Naive thymus-derived CD8-positive, alpha-beta T cell (primary cell): Measurements from ENCODE around the gene ALX4. TPM values are rescaled to one million over a fixed set of nuclear protein-coding genes. Genes with fewer than 3 reads are reported as not detected.

ENCODE experiments used
- ATAC-seq, 2 donors: fragments of 150-1000 bp; cut with Tn5 transposase in 1 of 2; sonication (Bioruptor Pico), chemical (Tn5 transposase) in 1 of 2; 1 replicate in 1 of 2; 2 replicates in 1 of 2; pipeline ENCODE4 v1.10.0; 2021; ENCODE audit warnings: mild to moderate bottlenecking in 2 of 2, moderate library complexity in 2 of 2
- POLR2A ChIA-PET: fragments of 350-600 bp; sonication (Branson Sonifier 250); formaldehyde crosslinking; loops from one replicate; lab custom pipeline; 2021; ENCODE audit warnings: antibody characterized with exemption; lab: Charles Lee
- DNase-seq, 10 donors: peaks; one replicate each; pipeline versions ENCODE4 v3.0.0 to v3.0.0-alpha.2; 2020 to 2022
- H3K27ac Mint-ChIP-seq, 10 donors: one replicate each; pipeline ENCODE4 v1.8.0; 2020 to 2022; ENCODE audit warnings: mild to moderate bottlenecking in 10 of 10, mixed read lengths in 10 of 10, moderate library complexity in 4 of 10, inconsistent platforms in 1 of 10
- H3K27me3 Mint-ChIP-seq, 5 donors: one replicate each; pipeline ENCODE4 v1.8.0; 2021 to 2022; ENCODE audit warnings: mixed read lengths in 5 of 5
- H3K36me3 Mint-ChIP-seq, 3 donors: one replicate each; pipeline ENCODE4 v1.8.0; 2020 to 2022; ENCODE audit warnings: mixed read lengths in 3 of 3, mild to moderate bottlenecking in 2 of 3, inconsistent platforms in 1 of 3
- H3K4me1 Mint-ChIP-seq, 4 donors: one replicate each; pipeline ENCODE4 v1.8.0; 2021 to 2022; ENCODE audit warnings: mixed read lengths in 4 of 4
- H3K4me3 Mint-ChIP-seq, 10 donors: one replicate each; pipeline ENCODE4 v1.8.0; 2020 to 2022; ENCODE audit warnings: mild to moderate bottlenecking in 10 of 10, mixed read lengths in 10 of 10, moderate library complexity in 6 of 10, inconsistent platforms in 1 of 10
- H3K9me3 Mint-ChIP-seq, 9 donors: one replicate each; pipeline ENCODE4 v1.8.0; 2020 to 2022; ENCODE audit warnings: mixed read lengths in 9 of 9, mild to moderate bottlenecking in 3 of 9, inconsistent platforms in 1 of 9, moderate library complexity in 1 of 9
- polyA plus RNA-seq, 3 donors: library from polyadenylated mRNA; unstranded; fragments of 300-500 nt; fragmentation: Illumina TruSeq; gene quantifications; one replicate each; pipeline ENCODE4 v1.2.3, GENCODE V29; 2021
- total RNA-seq, 8 experiments: library from RNA in 2 of 8; stranded (reverse) in 2 of 8; gene quantifications; one replicate each; pipeline ENCODE4 v1.2.3 and lab custom pipeline; 2021 to 2026

ALX4 gene
- total and polyA plus RNA-seq, 5 experiments from 2014 or later: not detected

DNA sequence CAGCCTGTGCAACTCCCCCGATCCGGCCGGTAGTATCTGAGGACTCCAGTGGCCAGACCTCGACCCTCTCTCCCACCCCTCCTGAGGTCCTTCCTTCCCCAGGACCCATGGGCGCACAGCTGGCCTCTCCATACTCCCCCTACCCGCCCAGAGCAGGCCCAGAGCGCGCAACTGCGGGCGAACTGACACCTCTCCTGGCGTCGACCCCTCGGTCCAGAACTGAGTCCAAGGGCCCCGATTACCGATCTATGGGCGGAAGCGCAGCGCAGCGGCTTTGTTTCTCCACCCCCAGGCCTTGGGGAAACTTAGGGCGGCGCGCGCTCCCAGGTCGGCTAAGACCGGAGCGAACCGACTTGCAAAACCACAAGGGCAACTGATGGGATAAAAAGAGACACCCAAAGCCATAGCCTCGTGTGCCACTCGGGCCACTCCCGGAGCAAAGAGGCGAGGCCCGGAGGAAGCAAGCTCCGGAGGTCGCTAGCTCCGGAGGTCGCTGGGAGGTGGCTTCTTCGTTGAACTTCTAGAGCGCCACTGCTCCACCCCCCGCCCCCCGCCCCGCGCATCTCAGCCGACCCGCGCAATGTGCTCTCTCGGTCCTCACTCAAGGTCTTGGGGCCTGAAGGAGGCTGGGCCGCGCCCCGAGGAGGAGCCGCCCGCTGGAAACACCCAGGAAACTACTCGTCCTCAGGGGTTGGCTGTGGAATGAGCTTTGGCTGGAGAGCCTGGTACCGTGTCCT is 9.8 kb upstream of the ALX4 start:
- H3K4me3 Mint-ChIP-seq: peak overlapping the region in 2 of 10 donors; percentile 10 to 41
- peaks cover 42 to 98% (median 74%) of the 10 kb centered on the region in 5 donors for H3K27me3 Mint-ChIP-seq
- no peak for DNase-seq
- H3K27ac Mint-ChIP-seq: peak overlapping the region in 1 of 10 donors; percentile 44
- POLR2A ChIA-PET: no interaction called here
- ATAC-seq: no peak
- H3K9me3 Mint-ChIP-seq: no peaks in the 10 kb centered on the region
- no peaks in the 10 kb centered on the region for H3K36me3 Mint-ChIP-seq
- peaks cover 7 to 35% (median 19%) of the 10 kb centered on the region in 4 donors for H3K4me1 Mint-ChIP-seq

- Mint-ChIP-seq H3K27ac (peak overlapping the region in 1 of 10 donors; percentile 44), H3K36me3 (peaks cover 0 to 4% (median 0%) of the 10 kb centered on the region in 3 donors), H3K9me3 (no peaks in the 10 kb centered on the region), H3K4me3 (peak overlapping the region in 1 of 10 donors; percentile 11), H3K4me1 (peaks cover 7 to 35% (median 19%) of the 10 kb centered on the region in 4 donors), H3K27me3 (peaks cover 44 to 98% (median 74%) of the 10 kb centered on the region in 5 donors)
- POLR2A ChIA-PET: no interaction called here
- ATAC-seq: no peak
- no peak for DNase-seq
These were observed 9.2 kb upstream of the ALX4 start for GRCh38 chr11:44319170-44319551.

DNA sequence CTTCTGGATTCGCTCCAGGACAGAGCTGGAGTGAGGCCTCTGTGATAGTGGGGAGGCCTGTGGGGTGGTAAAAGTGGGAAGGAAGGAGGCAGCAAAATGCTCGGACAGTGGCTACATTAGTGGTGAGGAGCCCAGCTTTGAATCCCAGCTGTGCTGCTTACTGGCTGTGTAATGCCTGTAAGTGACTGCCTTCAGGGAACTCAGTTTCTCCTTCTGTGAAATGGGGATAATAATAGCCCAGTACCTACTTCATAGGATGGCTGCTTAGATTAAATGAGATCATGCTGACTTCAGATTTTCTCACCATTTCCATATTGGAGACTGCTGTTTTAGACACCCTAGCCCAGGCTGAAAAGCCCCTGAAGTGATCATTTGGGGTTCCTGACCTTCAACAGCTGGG is 8.4 kb upstream of the ALX4 start:
- Mint-ChIP-seq H3K27me3 (peaks cover 45 to 98% (median 72%) of the 10 kb centered on the region in 5 donors), H3K27ac (peak overlapping the region in 1 of 10 donors; percentile 24), H3K4me1 (peaks cover 7 to 35% (median 21%) of the 10 kb centered on the region in 4 donors), H3K9me3 (no peaks in the 10 kb centered on the region), H3K36me3 (peaks cover 0 to 4% (median 0%) of the 10 kb centered on the region in 3 donors), H3K4me3 (peak overlapping the region in 4 of 10 donors; percentile 14 to 65 (median 28))
- no peak for ATAC-seq
- DNase-seq: no peak
- POLR2A ChIA-PET: no interaction called here

- Mint-ChIP-seq H3K4me3 (peak overlapping the region in 9 of 10 donors; percentile 44 to 82 (median 65)), H3K9me3 (no peaks in the 10 kb centered on the region), H3K27ac (no peak overlapping the region), H3K36me3 (peaks cover 0 to 4% (median 4%) of the 10 kb centered on the region in 3 donors), H3K4me1 (peaks cover 7 to 35% (median 21%) of the 10 kb centered on the region in 4 donors), H3K27me3 (peaks cover 49 to 99% (median 79%) of the 10 kb centered on the region in 5 donors)
- POLR2A ChIA-PET: no interaction called here
- DNase-seq (no peak), ATAC-seq (no peak)
These were observed 6.8 kb upstream of the ALX4 start for GRCh38 chr11:44316659-44317240.

DNA sequence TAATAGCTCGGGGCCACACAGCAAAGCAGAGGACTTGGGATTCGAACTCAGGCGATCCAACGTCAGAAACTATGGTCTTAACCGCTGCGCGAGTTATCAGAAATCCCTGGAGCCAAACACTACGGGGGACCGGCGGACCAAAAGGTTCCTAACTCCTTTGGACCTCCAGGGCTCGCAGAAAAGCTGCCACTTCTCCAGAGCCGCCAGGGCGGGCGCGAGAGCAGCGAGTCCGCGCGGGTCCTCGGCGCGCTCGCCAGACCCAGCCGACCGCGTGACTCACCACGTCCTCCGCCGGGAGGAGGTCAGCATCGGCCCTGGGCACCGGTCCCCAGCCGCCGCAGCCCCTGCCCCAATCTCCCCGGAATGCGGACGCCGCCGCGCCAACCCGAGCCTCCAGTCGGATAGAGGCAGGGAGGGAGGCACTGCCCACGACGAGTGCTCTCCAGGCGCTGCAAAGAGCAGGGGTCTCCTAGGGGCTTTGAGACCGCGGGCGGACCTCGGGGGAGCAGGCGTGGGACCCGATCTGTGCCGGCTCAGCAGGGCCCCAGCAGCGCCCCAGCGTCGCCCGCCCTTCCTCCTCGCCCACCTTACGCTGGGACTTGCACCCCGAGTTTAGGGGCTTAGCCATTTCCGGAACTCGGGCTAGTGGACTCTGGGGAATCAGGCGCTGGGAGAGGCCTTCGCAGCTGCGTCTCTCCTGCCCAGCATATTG is 6.2 kb upstream of the ALX4 start:
- H3K4me3 Mint-ChIP-seq: peak overlapping the region; percentile 8 to 82 (median 66)
- DNase-seq: no peak
- POLR2A ChIA-PET: no interaction called here
- H3K27ac Mint-ChIP-seq: no peak overlapping the region
- H3K36me3 Mint-ChIP-seq: peaks cover 0 to 4% (median 4%) of the 10 kb centered on the region in 3 donors
- peaks cover 7 to 35% (median 22%) of the 10 kb centered on the region in 4 donors for H3K4me1 Mint-ChIP-seq
- H3K9me3 Mint-ChIP-seq: no peaks in the 10 kb centered on the region
- ATAC-seq: no peak
- peaks cover 44 to 99% (median 78%) of the 10 kb centered on the region in 5 donors for H3K27me3 Mint-ChIP-seq

DNA sequence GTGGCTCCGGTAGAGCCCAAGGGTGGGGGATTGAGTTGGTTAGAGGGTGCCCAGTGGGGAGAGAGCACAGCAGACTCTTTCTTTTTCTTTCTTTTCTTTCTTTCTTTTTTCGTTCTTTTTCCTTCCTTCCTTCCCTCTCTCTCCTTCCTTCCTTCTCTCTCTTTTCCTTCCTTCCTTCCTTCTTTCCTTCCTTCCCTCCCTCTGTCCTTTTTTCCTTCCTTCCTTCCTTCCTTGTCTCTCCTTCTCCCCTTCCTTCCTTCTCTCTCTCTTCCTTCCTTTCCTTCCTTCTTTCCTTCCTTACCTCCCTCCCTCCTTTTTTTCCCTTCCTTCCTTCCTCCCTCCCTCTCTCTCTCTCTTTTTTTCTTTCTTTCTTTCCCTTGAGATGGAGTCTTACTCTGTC is 4.8 kb upstream of the ALX4 start:
- ATAC-seq (no peak), DNase-seq (no peak)
- Mint-ChIP-seq H3K27ac (peak overlapping the region in 1 of 10 donors; percentile 80), H3K9me3 (no peaks in the 10 kb centered on the region), H3K4me3 (peak overlapping the region in 1 of 10 donors; percentile 15), H3K27me3 (peaks cover 38 to 97% (median 70%) of the 10 kb centered on the region in 5 donors), H3K4me1 (peaks cover 7 to 34% (median 23%) of the 10 kb centered on the region in 4 donors), H3K36me3 (peaks cover 0 to 4% (median 4%) of the 10 kb centered on the region in 3 donors)
- POLR2A ChIA-PET: no interaction called here

DNA sequence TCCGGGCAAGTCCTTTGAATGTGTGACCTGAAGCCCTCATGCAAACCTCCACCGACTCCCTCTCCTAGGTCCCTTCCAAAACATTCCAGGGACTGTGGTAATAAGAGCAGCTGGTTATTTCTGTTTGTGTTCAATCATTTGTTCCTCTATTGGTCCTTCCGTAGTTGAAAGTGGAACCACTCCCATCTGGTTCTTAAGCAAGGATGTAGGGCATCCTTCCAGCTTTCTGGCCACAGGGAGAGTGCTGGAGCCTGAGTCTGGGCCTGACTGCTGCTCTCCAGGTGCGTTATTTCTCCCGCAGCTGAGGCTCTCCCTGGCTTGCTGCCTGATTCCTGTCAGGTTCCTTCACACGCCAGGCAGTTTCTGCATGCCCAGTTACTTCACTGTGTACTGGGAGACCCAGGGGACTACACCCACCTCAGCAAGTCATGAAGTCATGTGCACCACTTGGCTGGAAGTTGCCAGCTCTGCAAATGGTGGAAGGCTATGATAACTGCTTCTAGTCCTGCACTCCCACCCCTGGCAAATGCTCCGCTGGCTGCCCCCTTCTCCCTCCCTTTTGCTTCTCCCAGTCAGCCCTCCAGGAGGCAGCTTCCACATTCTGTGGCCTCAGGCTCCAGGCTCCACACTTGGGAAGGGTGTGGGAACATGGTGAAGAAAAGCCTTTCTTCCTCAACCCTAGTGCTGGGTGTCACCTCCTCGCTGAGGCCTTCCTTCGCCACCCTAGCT is 4.0 kb upstream of the ALX4 start:
- Mint-ChIP-seq H3K4me1 (peaks cover 3 to 26% (median 23%) of the 10 kb centered on the region in 4 donors), H3K27ac (no peak overlapping the region), H3K4me3 (peak overlapping the region in 1 of 10 donors; percentile 4), H3K9me3 (no peaks in the 10 kb centered on the region), H3K27me3 (peaks cover 38 to 92% (median 62%) of the 10 kb centered on the region in 5 donors), H3K36me3 (peaks cover 0 to 4% (median 4%) of the 10 kb centered on the region in 3 donors)
- no peak for DNase-seq
- no peak for ATAC-seq
- POLR2A ChIA-PET: no interaction called here

- no peak for ATAC-seq
- Mint-ChIP-seq H3K4me1 (peaks cover 3 to 23% (median 21%) of the 10 kb centered on the region in 4 donors), H3K36me3 (peaks cover 0 to 4% (median 4%) of the 10 kb centered on the region in 3 donors), H3K4me3 (no peak overlapping the region), H3K27me3 (peaks cover 33 to 92% (median 62%) of the 10 kb centered on the region in 5 donors), H3K27ac (no peak overlapping the region), H3K9me3 (no peaks in the 10 kb centered on the region)
- no peak for DNase-seq
- POLR2A ChIA-PET: no interaction called here
These were observed 2.9 kb upstream of the ALX4 start for GRCh38 chr11:44312876-44313275.

DNA sequence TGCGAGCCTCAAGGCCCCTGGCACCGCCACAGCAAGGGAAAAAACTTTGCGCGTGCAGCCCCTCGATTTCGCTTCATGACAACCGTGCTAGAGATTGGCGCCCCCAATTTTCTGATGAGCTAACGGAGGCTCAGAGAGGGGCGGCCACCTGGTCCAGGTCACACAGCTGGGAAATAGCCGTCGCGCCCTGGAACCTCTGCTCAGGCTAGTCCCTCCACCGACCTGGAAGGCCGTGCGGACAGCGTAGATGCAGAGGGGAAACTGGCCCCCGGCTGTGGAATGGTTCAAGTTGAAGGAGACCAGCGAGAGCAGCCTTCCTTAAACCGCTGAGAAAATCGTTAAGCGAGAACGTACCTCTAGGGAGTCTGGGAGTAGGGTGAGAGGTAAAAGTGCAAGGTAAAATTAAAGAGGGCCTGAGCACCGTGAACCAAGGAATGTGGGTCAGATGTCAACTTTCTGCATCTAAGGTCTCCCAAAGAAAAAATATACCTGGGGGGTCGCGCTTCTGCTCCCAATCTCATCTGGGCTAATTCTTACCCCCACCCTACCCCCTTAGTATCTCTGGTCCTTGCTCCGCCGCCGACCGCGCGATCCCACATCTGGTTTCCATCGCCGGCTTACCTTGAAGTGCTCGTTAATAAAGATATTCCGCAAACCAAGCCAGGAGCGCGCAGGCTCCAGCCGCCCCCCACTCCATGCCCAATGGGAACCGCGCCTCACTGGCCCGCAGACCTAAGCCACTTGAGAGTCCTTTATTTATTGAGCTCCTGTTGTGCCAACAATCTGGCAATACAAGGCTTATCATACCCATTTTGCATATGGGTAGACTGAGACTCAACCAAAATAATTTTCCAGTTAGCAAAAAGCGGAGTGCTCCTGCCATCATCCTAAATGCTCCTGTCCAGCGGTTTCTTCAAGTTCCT is 1.7 kb upstream of the ALX4 start:
- Mint-ChIP-seq H3K4me3 (peak overlapping the region in 2 of 10 donors; percentile 15 to 36), H3K27ac (peak overlapping the region in 1 of 10 donors; percentile 51), H3K9me3 (no peaks in the 10 kb centered on the region), H3K4me1 (peaks cover 3 to 28% (median 19%) of the 10 kb centered on the region in 4 donors), H3K36me3 (peaks cover 0 to 4% (median 4%) of the 10 kb centered on the region in 3 donors), H3K27me3 (peaks cover 40 to 93% (median 68%) of the 10 kb centered on the region in 5 donors)
- POLR2A ChIA-PET: no interaction called here
- DNase-seq (no peak), ATAC-seq (no peak)

GRCh38 chr11:44310463-44311272 is 729 bp upstream of the ALX4 start:
- POLR2A ChIA-PET: no interaction called here
- peaks cover 41 to 93% (median 73%) of the 10 kb centered on the region in 5 donors for H3K27me3 Mint-ChIP-seq
- peak overlapping the region in 6 of 10 donors; percentile 42 to 73 (median 52) for H3K4me3 Mint-ChIP-seq
- H3K27ac Mint-ChIP-seq: no peak overlapping the region
- peaks cover 3 to 28% (median 23%) of the 10 kb centered on the region in 4 donors for H3K4me1 Mint-ChIP-seq
- no peak for DNase-seq
- no peak for ATAC-seq
- peaks cover 0 to 4% (median 4%) of the 10 kb centered on the region in 3 donors for H3K36me3 Mint-ChIP-seq
- no peaks in the 10 kb centered on the region for H3K9me3 Mint-ChIP-seq

DNA sequence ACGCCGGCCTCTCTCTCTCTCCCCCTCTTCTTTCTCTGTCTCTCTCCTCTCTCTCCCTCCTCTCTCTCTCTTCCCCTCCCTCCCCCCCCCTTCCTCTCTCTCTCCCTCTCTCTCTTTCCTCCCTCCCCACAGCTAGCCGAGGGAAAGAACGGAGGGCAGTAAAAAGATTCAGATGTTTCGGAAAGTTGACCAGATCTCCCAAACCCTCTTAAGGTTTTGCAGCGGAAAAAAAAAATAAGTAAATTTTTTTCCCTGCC is 195 bp upstream of the ALX4 start:
- H3K27me3 Mint-ChIP-seq: peaks cover 37 to 93% (median 73%) of the 10 kb centered on the region in 5 donors

More for the DNA sequence above, 195 bp upstream of the ALX4 start:
- Mint-ChIP-seq H3K4me1 (peaks cover 1 to 28% (median 25%) of the 10 kb centered on the region in 4 donors), H3K27ac (no peak overlapping the region), H3K4me3 (peak overlapping the region in 3 of 10 donors; percentile 45 to 54 (median 52)), H3K9me3 (no peaks in the 10 kb centered on the region), H3K36me3 (peaks cover 0 to 4% (median 4%) of the 10 kb centered on the region in 3 donors)
- POLR2A ChIA-PET: no interaction called here
- ATAC-seq (no peak), DNase-seq (no peak)
